ENCODE data around the gene KDM7A.

- no peak for TF ChIP-seq CTCF (IDR thresholded peaks at IDR 0.05; ENCODE audit: insufficient read depth, low read length)
- TF ChIP-seq REST (IDR thresholded peaks at IDR 0.05; ENCODE audit: insufficient replicate concordance, low read depth), result no peak
- no peak for TF ChIP-seq GABPA (IDR thresholded peaks at IDR 0.05; ENCODE audit: low read depth)
- no peak for TF ChIP-seq SPI1 (IDR thresholded peaks at IDR 0.05; ENCODE audit: borderline replicate concordance, low read depth)
Observed at GRCh38 chr7:140134039-140134438, 42.7 kb downstream of the KDM7A start.
